GM19025 (cell line): ENCODE results near the gene GNAI1.

Experiments used
- ATAC-seq: cut with Tn5 transposase; IDR thresholded peaks from one replicate; pipeline ENCODE4 v1.9.1; 2021; ENCODE audit warnings: mild to moderate bottlenecking, low read depth, moderate library complexity; ENCODE audit not compliant: unreplicated experiment

The GNAI1 gene

DNA sequence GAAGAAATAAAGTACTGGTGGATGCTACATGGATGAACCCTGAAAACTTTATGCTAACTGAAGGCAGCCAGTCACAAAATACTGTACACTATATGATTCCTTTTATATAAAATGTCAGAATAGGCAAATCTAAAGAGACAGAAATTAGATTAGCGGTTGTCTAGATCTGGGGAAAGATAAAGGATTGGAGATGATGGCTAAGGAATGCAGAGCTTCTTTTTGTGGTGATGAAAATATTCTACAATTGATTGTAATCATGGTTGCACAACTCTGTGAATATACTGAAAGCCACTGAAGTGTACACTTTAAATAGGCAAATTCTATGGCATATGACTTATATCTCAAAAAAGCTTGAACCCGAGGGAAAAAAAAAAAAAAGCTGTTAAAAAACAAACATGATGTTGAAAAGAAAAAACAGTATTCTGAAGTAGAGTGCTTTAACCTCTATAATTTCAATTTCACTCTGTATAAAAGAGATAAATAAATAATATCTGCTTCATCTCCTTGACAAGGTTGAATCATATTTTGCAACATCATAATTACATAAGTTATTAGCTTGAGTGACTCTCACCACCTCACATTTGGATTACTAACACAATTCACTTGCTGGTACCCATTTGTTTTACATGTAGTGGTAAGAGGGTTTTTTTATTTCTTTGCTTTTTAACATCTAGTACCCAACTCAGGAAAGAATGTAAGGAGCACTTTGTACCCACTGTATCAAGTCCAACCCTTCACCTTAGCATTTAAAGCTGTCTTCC, 2.8 kb upstream of the GNAI1 start:
- ATAC-seq: no peak

DNA sequence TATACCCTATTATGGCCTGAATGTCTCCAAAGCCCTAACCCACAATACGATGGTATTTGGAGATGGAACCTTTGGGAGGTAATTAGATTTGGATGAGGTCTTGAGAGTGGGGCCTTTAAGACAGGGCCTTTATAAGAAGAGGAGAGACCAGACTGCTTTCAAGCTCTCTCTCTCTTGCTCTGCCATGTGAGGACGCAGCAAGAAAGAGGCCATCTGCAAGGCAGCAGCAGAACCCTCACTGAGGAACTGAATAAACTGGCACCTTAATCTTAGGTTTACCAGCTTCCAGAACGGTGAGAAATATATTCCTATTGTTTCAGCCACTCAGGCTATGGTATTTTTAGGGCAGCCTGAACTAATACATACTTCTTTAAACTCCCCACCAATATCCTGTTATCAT, 2.0 kb upstream of the GNAI1 start:
- ATAC-seq: no peak

DNA sequence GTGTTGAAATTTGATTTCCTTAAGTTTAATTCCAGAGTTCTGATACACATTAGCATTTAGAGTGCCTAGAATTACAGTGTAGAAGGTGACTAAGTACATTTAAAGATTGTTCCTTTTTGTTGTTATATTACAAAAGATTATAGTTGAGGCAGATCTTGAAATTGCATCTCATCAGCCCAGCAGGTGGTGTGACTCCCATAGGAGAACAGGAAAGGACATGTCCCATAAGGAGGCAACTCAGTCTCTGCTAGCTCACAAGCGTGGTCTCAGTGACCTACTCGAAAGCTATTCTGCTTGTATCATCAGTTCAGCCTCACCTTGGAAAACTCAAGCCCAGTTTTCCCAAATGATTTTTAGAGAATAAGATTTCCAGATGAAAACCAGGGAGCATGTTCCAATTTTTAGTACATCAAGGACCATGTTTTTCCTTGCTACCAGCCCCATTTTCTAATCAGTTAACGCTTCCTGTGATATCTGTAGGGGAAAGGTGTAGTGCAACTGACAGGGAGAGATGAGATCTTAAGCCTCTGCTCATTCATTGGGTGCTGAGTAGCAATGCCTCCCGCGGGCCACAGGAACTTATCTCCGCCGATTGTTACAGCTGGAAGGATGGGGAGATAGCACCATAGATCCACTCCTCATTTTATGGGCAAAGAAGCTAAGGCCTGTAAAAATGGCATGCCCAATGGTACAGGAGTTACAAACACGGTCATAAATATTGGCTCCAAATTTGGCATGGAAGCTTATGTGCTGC, 1.1 kb upstream of the GNAI1 start:
- no peak for ATAC-seq

DNA sequence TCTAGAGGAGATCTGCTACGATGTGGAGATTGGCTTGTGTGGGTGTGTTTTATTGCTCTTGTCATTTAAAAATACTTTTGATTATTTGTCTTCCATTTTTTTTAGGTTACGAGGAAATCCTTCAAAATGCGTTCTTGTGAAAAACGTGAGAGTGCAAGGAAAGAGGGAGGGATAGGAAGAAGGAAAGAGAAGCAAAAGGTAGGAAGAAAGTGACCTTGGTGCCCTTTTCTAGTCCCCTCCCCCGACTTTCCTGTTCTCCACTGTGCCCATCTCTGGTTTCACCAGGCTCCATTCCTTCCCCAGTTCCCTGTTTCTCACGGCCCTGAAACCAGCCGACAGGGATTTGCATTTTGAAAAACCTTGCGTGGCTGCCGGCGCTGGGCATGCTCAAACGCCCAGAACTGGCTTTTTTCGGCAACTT, 506 bp upstream of the GNAI1 start:
- no peak for ATAC-seq

DNA sequence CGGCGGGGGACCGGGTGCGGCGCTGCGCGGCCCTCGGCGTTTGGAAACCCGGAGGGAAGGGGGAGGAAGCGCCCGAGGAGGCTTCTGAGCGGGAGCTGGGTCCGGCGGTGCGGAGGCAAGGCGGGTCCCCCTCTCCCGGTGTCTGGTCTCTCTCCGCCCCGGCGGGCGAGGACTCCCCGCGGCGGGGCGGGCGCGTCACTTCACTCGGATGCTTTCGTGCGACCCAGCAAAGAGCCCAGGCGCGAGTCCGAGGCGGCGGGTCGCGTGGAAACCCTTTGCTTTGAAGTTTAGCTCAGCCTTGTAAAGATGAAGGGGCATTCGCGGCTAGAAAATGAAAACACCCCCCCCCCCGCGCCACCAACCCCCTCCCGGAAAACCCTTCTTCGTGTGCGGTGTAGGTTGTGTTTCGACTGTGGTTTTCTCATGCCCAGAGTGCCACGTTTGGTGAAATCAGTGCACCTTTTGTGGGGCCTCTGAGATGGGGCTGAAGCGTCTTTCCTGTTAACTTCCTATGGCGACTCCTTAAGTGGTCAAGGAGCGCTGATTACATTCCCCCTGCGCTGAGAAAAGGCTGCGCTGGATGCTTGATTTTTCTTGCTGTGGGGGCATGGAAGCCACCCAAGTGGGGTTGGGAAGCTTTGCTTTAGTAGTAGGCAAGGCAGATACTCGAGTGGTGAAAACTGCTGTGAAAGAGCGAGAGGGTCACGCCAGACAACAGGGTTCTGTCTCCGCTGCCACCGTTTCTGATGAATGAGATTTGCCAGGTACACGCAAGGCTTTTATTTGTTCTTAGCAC, 876 bp downstream of the GNAI1 start:
- ATAC-seq: peak; percentile 29

DNA sequence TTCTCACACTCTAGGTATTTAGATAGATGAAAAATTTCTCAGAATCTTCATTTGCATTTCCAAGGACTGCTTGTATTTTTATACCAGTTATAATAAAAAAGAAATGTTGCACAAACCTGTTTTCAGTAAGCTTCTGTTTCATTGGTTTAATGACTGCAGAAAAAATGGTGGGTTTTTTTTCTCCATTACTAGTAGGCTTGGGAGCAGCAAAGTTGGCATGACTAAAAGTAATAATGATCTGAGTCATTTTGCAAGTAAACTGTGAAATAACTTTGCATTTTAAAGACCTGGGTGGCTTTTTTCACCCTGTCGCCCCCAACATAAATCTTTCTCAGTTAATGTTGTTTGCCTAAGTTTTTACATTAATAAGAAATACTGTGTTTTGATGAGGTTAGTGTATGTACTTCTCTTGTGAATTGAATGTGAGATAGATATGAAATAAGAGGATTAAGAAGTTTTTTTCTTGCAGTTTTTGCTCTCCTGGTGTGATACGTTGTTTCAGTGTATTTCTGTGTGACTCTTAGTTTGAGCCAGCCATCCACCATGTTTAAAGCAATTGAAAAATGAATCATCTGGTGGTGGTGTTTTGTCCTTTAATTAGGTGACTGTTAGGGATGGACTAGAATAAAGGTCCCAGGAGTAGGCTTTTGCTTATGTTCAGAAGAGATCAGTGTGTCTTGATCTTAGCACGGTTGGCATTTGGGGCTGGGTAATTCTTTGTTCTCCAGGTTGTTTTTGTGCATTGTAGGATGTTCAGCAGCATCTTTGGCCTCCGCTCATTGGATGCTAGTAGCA, 1.8 kb downstream of the GNAI1 start:
- no peak for ATAC-seq

DNA sequence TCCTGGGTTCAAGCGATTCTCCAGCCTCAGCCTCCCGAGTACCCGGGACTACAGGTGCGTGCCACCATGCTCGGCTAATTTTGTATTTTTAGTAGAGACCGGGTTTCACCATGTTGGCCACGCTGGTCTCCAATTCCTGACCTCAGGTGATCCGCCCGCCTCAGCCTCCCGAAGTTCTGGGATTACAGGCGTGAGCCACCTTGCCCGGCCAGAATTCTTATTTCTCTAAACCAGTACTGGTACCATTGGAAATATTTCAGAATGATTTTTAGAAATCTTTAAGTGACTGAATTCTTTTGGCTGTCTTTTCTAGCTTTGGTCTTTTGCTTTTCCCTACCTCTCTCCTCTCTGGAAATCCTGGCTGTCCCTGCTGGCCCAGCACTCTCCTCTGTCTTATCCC, 2.8 kb downstream of the GNAI1 start:
- ATAC-seq: no peak

DNA sequence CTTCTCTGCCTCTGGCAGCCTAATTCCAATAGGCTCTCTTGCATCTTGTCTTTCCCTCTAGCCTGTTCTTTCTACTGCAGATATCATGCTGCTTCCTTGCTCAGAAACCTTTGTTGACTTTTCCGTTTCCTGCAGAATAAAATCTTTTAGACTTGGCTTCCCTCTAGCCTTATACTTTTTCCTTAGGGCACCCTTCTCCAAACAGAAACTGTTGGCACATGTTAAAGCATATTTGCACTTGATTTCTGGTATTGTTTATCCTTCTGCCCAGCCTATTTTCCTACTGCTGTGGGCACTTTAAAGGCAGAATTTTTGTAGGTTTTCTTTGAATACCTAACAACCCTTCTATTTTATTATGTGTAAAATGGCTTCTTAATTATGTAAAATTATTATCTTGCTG, 4.6 kb downstream of the GNAI1 start:
- ATAC-seq: no peak

DNA sequence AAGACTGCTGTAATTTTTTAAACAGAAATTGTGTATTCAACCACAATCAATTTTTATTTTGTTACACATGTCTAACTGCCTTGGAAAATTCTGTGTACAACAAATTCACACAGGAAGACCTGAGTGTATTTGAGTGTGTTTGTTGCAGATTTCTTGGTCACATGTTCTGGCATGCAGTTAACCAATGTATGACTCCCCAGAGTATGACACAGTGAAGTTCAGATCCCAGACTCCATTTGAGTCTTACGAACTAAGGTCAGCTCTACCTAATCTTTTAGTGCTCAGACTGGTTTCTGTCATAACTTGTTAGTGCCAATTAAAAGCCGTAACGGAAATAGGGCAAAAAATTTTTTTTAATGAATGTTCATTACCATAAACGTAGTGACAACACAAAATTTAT, 5.8 kb downstream of the GNAI1 start:
- ATAC-seq: no peak

DNA sequence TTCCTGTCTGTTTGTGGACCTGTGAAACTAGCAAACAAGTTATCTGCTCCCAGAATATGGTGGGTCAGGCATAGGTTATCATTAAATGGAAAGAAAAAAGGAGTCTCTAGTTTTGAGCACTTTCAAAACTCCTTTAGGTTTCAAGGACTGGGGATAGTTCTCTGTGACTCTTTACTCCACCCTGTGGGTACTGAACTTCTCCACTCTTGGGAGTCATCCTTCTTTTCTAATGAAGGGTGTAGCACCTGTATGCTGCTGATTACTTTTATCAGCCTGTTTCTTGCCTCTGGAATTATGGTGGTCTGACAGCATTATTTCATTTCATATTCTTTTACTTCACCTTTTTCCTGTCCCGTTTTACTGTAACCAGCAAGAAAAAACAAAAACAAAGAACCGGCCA, 6.7 kb downstream of the GNAI1 start:
- ATAC-seq: no peak

DNA sequence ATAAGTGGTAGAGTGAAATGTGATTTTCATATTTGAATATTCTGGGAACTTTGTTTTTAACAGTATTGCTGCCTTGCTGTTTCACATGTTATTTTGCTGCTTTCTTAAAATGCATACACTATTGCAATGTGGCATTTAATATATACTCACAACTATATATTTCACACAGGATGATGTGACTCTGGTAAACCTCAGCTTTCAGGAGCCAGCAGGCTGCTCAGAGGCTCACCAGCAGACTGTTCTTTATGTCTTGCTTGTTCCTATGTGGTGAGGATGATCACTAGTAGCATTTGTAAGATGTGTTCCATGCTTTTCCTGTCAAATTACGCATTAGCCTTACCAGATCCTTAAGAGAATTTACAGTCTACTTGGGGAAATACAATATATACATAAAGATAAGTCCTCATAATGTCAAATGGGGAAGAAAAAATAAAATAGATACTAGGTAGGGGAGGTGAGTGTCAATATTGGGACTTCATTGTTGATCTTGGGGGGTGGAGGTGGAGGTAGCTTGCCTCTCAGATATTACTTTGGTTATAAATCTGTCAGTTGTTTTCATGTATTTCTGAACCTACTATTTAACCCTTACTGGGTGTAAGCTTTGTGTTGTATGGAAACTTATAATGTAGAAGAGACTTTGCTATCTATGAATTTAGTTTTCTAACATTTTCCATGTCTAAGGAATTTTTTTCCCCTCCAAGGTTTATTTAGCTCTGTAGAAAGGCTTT, 8.4 kb downstream of the GNAI1 start:
- ATAC-seq: no peak

DNA sequence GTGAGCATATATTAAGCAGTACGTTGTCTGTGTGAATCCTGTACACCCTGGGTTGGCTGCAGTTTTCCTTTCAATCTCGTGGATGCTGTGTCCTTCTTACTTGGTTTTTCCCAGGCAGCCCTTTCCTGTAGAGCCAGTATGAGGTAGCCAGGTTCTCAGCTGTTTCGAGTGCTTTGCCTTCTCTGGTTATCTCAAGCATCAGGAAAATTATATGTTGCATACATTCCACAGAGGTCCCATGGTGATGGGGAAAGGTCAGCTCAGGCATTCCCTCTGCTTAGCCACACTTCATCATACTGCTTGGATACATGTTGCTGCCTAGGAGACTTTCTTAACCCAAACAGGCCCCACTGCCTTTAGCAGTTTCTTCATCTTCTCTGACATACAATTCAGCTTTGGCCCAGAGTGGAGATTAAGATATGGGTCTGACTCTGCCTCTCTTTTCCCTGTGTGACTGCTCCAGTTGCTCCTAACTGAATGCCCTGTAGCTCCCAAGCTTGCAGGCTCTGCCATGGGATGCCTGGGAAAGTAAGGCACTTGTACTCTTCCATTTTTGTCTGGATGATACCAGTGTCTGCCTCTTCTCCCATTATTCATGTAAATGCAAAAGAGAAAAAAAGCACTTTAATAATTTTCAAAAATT, 11.3 kb downstream of the GNAI1 start:
- no peak for ATAC-seq

DNA sequence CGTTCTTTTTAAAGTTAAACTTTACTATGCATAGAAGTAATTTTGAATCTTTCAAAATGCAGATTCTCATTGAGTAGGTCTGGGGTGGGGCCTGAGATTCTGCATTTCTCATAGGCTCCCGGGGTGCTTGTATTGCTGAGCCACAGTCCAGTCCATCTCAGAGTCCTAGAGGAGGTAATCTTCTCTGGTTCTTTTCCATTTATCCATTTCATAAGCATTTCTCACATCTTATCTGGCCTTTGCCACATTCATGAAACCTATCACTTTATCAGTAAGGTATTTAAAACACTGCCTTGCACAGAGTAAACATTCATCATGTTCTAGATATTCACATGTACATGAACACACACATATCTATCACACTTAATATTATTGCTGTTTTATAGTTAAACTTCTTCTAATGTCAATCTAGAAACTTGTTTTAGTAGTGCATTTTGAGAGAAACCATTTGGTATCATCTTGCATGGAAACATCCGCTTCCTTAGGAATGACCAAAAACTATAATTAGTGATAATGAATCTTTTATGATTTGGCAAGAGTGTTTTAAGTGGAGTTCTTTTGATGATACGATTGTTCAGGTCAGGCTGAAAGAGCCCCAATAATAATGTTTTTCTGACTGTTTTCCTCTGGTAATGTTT, 12.0 kb downstream of the GNAI1 start:
- ATAC-seq: no peak

DNA sequence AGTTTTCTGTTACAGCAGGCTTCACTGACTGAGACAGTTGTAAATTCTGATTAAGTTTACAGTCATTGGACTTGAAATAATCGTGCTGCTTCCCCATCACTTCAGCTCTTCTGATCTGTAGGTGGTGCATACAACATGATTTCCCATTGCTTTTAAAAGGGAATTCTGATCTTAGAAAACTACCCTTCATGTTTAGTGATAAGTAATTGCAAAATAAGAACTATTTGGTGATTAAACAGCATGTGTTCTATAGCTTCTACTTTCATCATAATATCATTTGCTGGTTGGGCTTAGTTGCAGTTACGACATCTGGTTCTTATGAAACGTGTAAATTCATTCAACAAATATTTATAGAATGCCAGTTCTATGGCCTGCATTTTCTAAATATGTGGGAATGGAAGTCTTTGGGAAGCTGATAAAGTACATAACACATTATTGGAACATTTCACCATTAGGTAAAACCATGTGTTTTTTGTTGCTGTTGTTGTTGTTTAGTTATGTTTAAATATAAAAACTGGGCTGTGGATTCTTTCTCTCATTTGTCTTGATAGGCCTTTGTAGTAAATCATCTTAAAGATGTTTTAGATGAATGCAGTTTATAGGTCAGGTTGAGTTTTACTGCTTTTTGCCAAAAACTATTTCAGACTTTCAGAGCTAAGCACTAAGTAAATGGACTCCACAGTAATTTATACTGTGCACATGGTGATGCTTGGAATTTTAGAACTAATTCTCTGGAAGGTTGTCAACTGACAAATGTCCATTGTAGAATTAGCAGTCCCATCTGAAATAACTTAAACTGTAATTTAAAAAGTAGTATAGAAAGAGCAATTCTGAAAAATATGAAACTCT, 13.1 kb downstream of the GNAI1 start:
- no peak for ATAC-seq

DNA sequence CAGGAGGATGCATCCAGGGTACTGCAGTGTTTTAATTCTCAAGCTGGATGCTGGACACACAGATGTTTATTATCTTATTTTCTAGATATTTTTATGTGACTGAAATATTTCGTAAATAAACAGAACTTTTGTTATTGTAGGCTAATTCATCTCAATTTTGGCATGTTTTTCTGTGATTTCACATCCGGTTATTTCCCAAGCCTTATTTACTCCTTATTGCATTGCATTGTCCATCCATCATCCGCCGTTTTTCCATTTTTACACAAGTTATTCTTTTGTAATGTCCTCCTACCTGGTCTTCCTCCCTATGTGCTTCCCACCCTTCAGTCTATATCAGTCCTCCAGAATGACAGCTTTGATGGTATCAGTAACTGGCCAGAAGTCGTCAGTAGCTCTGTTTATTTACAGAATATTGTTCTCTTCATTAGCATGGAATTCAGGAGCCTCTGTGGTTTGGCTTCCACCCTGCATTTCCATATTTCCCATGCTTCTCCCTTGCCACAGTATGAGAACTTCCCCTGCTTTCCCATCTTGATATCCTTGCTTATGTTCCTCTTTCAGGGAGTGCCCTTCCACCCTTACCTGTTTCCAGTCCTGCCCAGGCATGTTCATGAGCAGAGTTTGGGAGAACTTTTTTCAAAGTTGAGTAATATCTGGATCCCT, 16.1 kb downstream of the GNAI1 start:
- ATAC-seq: no peak

DNA sequence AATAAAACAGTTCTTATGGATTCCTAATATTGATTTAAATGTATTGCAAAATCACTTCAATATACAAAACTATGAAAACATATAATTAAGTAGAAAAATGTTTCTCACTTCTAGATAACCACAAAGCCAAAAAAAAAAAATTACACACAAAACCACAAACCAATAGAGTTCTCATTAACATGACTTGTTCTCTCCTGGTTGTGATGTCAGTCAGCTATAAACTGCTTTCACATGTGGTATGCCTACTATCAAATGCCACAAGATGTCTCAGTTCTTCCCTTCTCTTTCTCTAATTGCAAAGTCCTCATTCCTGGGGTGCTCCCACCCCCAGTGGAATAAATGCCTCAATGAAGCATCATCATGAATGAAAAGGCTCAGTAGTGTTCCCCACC, 16.6 kb downstream of the GNAI1 start:
- ATAC-seq: no peak

DNA sequence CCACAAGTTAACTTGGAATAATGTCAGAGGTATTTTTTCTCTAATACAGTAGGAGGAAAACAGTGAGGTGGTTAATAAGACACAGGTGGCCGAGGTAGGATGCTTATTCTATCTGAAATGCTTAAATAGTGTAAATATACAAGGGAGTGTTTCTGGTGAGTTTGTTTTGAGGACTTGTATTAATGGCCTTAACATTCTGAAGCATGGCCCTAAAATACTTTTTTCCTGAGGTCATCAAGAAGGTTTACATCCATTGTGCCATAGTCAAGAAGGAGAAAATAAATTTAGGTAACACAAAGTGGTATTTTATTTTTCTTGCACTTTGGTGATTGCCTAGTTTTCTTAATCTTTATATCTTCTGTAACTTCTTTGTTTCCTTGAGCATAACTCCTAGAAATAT, 18.8 kb downstream of the GNAI1 start:
- no peak for ATAC-seq
